RPMI7951 (cell line): Measurements from ENCODE around the gene SUPT3H. TPM values are rescaled to one million over a fixed set of nuclear protein-coding genes. Genes with fewer than 3 reads are reported as not detected.

ENCODE experiments used
- DNase-seq: peaks from one replicate; pipeline ENCODE4 v3.0.0-alpha.2; 2012; ENCODE audit warnings: low read depth
- total RNA-seq: library from RNA; depleted of rRNA; stranded (reverse); fragments of >200 nt; shearing (Covaris generic); gene quantifications from 2 replicates; pipeline ENCODE4 v1.2.3, GENCODE V29; 2014

Gene SUPT3H
- total RNA-seq, 1 experiment from 2014 or later = 7.7 TPM

DNA sequence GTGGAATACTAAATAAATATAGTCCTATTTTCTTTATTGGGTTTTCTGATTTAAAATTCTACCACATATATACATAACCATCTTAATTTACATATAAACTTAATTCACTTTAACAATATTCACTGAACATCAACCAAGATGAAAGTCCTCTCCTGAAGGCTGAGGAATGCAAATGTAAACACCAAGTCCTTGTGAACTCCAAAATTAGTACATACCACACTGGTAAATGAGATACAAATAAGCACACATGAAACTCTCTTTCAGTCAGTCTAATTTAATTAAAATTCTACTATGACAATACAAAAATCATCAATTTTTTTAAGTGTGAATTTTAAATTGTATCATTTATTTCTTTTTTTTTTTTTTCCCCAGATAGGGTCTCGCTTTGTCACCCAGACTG, 254.7 kb downstream of the SUPT3H start:
- no peak for DNase-seq

- no peak for DNase-seq
Measured at GRCh38 chr6:45118754-45119153, 259.0 kb downstream of the SUPT3H start.

- peak; percentile 75 for DNase-seq
Measured at GRCh38 chr6:45116714-45117410, 260.9 kb downstream of the SUPT3H start.

- DNase-seq = peak; percentile 29
Measured at GRCh38 chr6:45115696-45116095, 262.0 kb downstream of the SUPT3H start.

DNA sequence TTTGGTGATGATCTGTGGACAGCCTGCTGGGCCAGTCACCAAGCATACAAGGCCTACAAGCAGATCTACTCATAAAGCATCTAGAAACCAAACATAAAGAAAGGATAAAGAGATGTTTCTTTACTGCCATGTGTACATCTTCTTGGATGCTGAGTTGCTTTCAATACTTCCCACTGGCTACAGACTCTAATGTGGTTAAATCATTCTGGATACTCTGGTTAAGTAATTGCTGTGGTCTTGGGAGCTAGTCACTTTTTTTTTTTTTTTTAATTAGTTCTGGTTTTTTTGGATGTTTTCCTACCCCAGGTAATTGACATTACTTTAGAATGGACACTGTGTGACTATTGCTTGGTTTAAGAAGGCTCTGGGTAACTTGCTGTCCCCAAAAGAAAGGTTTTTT, 265.0 kb downstream of the SUPT3H start:
- DNase-seq = peak; percentile 51

- DNase-seq = no peak
Measured at GRCh38 chr6:45109551-45109950, 268.2 kb downstream of the SUPT3H start.

- no peak for DNase-seq
Measured at GRCh38 chr6:45105170-45105820, 272.4 kb downstream of the SUPT3H start.

- DNase-seq = no peak
Measured at GRCh38 chr6:45104429-45104828, 273.3 kb downstream of the SUPT3H start.

- DNase-seq = peak; percentile 5
Measured at GRCh38 chr6:45098256-45098655, 279.5 kb downstream of the SUPT3H start.

DNA sequence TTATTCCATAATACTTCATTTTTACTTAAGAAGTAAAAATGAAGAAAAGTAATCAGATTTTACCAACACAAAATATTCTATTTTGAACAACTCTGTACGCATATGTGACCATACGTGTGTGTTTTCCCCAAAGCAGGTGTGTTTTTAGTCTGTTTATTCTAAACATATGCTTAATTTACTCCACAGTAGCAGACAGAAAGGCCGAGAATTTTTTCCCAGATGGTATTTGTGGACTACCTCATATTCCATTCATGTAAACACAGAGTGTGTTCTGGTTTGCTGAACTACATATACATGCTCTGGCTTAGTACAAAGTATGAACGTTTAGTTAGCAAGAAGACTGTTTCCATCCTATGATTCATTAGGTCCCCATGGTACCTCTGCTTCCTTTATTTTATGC, 282.9 kb downstream of the SUPT3H start:
- DNase-seq = no peak

DNA sequence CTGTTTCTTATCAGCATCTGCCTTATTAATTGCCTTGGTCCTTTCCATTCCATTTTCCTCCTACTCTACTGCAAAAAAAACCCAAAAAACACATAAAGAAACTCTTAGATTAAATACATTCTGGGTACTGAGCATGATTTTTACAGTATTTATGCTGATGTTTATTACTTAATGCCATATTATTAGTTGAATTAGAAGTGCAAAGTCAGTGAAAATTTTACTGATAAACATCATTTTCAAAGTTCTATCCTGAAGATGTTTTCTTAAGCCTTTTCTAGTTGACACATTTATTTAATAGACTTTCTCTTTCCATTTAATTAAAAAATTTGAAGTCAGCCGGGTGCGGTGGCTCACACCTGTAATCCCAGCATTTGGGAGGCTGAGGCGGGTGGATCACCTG, 285.6 kb downstream of the SUPT3H start:
- no peak for DNase-seq

DNA sequence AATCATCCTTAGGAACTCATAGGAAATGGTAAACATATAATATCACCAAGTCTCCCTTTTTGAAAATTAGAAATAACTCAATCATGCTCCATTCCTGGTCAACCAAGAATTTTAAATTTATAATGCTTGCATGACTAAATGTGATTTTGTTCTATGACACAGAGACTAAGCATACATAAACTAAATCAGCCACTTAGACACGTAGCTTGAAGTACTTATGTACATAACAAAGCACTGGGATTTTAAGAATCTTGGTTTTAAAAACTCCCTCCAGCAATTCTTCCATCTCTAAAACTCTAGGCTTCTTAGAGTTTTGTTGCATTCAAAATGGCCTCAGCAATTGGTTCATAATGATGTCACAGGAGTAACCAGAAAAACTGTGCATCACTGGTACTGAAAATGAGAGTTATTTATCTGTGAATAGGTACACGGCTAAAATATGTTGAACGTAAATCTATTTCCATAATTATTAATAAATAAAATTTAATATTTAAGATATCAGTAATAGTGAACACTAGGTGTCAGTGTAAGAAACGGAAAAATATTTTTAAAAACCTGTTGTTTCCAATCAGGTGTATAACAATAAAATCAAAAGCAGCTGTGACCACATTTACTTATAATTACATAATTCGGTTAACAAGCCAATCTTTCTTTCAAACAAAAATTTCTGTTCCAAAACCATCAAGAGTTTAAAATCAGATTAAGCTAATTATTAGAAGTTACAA, 291.2 kb downstream of the SUPT3H start:
- no peak for DNase-seq

DNA sequence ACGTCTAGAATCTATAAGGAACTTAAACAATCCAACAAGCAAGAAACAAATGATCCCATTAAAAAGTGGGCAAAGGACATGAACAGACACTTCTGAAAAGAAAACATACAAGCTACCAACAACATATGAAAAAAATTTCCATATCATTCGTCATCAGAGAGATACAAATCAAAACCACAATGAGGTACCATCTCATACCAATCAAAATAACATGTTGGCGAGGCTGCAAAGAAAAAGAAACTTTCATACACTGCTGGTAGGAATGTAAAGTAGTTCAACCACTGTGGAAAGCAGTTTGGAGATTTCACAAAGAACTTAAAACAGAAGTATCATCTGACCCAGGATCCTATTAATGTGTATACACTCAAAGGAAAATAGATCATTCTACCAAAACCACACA, 293.5 kb downstream of the SUPT3H start:
- DNase-seq = peak; percentile 37

DNA sequence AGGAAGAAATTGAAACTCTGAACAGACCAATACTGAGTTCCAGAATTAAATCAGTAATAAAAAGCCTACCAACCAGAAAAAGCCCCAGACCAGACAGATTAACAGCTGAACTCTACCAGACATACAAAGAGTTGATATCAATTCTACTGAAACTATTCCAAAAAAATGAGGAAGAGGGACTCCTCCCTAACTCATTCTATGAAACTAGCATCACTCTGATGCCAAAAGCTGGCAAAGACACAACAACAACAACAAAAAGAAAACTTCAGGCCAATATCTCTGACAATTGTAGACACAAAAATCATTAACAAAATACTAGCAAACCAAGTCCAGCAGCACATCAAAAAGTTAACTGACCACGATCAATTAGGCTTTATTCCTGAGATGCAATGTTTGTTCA, 295.6 kb downstream of the SUPT3H start:
- DNase-seq = no peak

DNA sequence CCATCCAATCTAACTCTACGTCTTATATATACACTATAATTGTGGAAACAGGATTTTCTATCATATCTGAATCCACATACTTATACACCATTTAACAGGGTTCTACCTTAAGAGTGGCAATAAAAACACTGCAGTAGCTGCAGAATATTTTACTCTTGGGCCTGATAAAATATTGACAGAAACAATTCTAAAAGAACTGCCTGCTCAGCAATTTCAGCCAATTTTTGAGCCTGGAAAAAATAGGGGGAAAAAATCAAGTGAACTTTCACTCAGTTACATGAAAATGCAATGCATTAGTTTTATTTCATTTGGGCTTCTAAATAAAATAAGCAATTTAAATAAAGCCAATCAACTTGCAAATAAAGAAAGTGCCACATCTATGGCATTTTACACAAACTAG, 296.1 kb downstream of the SUPT3H start:
- DNase-seq = no peak

- no peak for DNase-seq
Measured at GRCh38 chr6:45078432-45078831, 299.3 kb downstream of the SUPT3H start.

- peak; percentile 34 for DNase-seq
Measured at GRCh38 chr6:45076217-45076930, 301.4 kb downstream of the SUPT3H start.

GRCh38 chr6:45075246-45075645, 302.5 kb downstream of the SUPT3H start:
- peak; percentile 64 for DNase-seq

DNA sequence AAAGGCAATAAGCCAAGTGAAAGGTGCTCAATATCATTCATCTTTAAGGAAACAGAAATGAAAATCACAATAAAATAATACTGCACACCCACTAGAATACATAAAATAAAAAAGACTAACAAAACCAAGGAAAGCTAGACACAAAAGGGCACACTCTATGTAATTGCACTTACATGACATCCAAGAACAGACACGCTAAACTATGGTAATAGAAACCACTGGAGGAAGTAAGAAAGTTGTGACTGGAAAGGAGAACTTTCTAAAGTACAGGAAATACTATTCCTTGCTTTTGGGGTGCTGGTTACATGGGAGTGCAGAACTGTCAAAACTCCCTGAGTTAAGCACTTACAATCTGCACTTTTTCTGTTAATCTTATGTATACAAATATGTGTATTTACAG, 303.3 kb downstream of the SUPT3H start:
- no peak for DNase-seq

- DNase-seq = no peak
Measured at GRCh38 chr6:45073771-45074170, 304.0 kb downstream of the SUPT3H start.

- DNase-seq = no peak
Measured at GRCh38 chr6:45072673-45073072, 305.1 kb downstream of the SUPT3H start.

DNA sequence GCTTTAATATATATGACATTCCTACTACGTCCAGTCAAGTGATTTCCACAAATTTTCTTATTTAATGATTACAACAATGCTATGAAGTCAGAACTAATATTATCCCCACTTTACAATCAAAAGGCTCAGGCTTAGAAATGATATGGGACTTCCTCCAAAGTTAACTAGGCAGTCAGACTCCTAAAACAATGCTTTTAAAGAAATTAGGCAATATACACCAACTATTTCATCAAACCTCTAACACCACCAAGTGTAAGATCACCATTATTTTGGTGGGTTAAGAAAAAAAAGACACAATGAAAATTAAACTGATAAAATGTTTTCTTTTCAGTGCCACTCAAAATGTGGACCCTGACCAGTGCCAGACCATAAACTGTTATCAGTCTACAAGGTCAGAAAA, 305.7 kb downstream of the SUPT3H start:
- DNase-seq = no peak
